HG03095 (cell line): ENCODE measurements around the gene ST6GALNAC3.

Experiments
- ATAC-seq: cut with Tn5 transposase; IDR thresholded peaks from one replicate; pipeline ENCODE4 v1.9.1; 2021; ENCODE audit warnings: moderate library complexity; ENCODE audit not compliant: unreplicated experiment

Gene ST6GALNAC3

GRCh38 chr1:76491737-76492136 lies 417.2 kb downstream of the ST6GALNAC3 start:
- no peak for ATAC-seq

- no peak for ATAC-seq
Observed at GRCh38 chr1:76492752-76493430, 418.3 kb downstream of the ST6GALNAC3 start.

- ATAC-seq = peak; percentile 93
Observed at GRCh38 chr1:76494807-76495206, 420.3 kb downstream of the ST6GALNAC3 start.

- ATAC-seq = no peak
Observed at GRCh38 chr1:76496871-76497270, 422.3 kb downstream of the ST6GALNAC3 start.

- no peak for ATAC-seq
Observed at GRCh38 chr1:76500116-76500515, 425.6 kb downstream of the ST6GALNAC3 start.

- no peak for ATAC-seq
Observed at GRCh38 chr1:76501136-76501535, 426.6 kb downstream of the ST6GALNAC3 start.

- no peak for ATAC-seq
Observed at GRCh38 chr1:76501586-76502219, 427.2 kb downstream of the ST6GALNAC3 start.

GRCh38 chr1:76503100-76503499 lies 428.6 kb downstream of the ST6GALNAC3 start:
- ATAC-seq = no peak

GRCh38 chr1:76503736-76504135 lies 429.2 kb downstream of the ST6GALNAC3 start:
- no peak for ATAC-seq

GRCh38 chr1:76507376-76507775 lies 432.8 kb downstream of the ST6GALNAC3 start:
- no peak for ATAC-seq

- ATAC-seq = no peak
Observed at GRCh38 chr1:76508871-76509270, 434.3 kb downstream of the ST6GALNAC3 start.

- no peak for ATAC-seq
Observed at GRCh38 chr1:76510672-76511557, 436.4 kb downstream of the ST6GALNAC3 start.

GRCh38 chr1:76511558-76512179 lies 437.1 kb downstream of the ST6GALNAC3 start:
- no peak for ATAC-seq

GRCh38 chr1:76530953-76531352 lies 456.4 kb downstream of the ST6GALNAC3 start:
- no peak for ATAC-seq

- no peak for ATAC-seq
Observed at GRCh38 chr1:76541618-76542017, 467.1 kb downstream of the ST6GALNAC3 start.

GRCh38 chr1:76542359-76542758 lies 467.8 kb downstream of the ST6GALNAC3 start:
- ATAC-seq = no peak

- no peak for ATAC-seq
Observed at GRCh38 chr1:76543495-76543894, 468.9 kb downstream of the ST6GALNAC3 start.

GRCh38 chr1:76546354-76546933 lies 471.9 kb downstream of the ST6GALNAC3 start:
- ATAC-seq = no peak

- ATAC-seq = no peak
Observed at GRCh38 chr1:76547916-76548315, 473.4 kb downstream of the ST6GALNAC3 start.

GRCh38 chr1:76548513-76549100 lies 474.1 kb downstream of the ST6GALNAC3 start:
- no peak for ATAC-seq
